BJ (cell line): ENCODE data around the gene ALDH1A2. TPM values are rescaled to one million over a fixed set of nuclear protein-coding genes. Genes with fewer than 3 reads are reported as not detected.

Experiments
- CTCF ChIA-PET: fragments of 350-600 bp; formaldehyde crosslinking; extraction: SDS; loops from one replicate; lab custom pipeline; 2021; ENCODE audit warnings: antibody characterized with exemption, inconsistent platforms; lab: Yijun Ruan, JAX
- POLR2A ChIA-PET: fragments of 300-600 bp; sonication (Branson Sonifier 250); formaldehyde crosslinking; extraction: SDS; loops from one replicate; lab custom pipeline; 2021; ENCODE audit warnings: antibody characterized with exemption; lab: Charles Lee
- DNase-seq: peaks from one replicate; pipeline ENCODE4 v3.0.0-alpha.2; 2011; ENCODE audit warnings: low read depth
- H3K27me3 ChIP-seq: 2 replicates; pipeline ENCODE4 v1.6.0; 2011; ENCODE audit warnings: low read length; ENCODE audit not compliant: control insufficient read depth, insufficient read depth
- H3K36me3 ChIP-seq: 2 replicates; pipeline ENCODE4 v1.5.1; 2011; ENCODE audit warnings: low read length; ENCODE audit not compliant: control insufficient read depth, insufficient read depth
- H3K4me3 ChIP-seq: 2 replicates; pipeline ENCODE4 v1.5.1; 2011; ENCODE audit warnings: low read depth, mild to moderate bottlenecking, control low read depth, low read length
- CTCF ChIP-seq: IDR thresholded peaks from 2 replicates; pipeline ENCODE4 v1.5.1; 2011; ENCODE audit warnings: low read depth, mild to moderate bottlenecking, control low read depth, inconsistent platforms, low read length, moderate library complexity; ENCODE audit not compliant: insufficient read depth
- polyA plus RNA-seq: library from polyadenylated mRNA; depleted of rRNA; stranded (reverse); fragments of >200 nt; gene quantifications from 2 replicates; pipeline ENCODE4 v1.2.3, GENCODE V29; 2011

Gene ALDH1A2
- polyA plus RNA-seq, 1 experiment: 0.50 TPM

- CTCF ChIA-PET: interaction anchor here (1.2 to 2.1 kb wide), 5 partner anchors 8 to 119 kb away, joined by 3 to 8 read pairs (median 4); no protein-coding TSS in a partner anchor
- Histone ChIP-seq H3K27me3 (peaks cover 3% of the 10 kb centered on the region), H3K4me3 (no peak overlapping the region), H3K36me3 (no peaks in the 10 kb centered on the region)
- no peak for TF ChIP-seq CTCF
- DNase-seq: no peak
- POLR2A ChIA-PET: no interaction called here
Observed at GRCh38 chr15:57947781-57948180, 117.7 kb downstream of the ALDH1A2 start.

GRCh38 chr15:57947282-57947681 lies 118.2 kb downstream of the ALDH1A2 start:
- no peak for TF ChIP-seq CTCF
- ChIA-PET CTCF (interaction anchor here (1.3 to 2.1 kb wide), 3 partner anchors 8 to 16 kb away, joined by 3 to 8 read pairs (median 3); no protein-coding TSS in a partner anchor), POLR2A (no interaction called here)

GRCh38 chr15:57946491-57947048 lies 118.9 kb downstream of the ALDH1A2 start:
- TF ChIP-seq CTCF: no peak
- Histone ChIP-seq H3K27me3 (peaks cover 3% of the 10 kb centered on the region), H3K4me3 (no peak overlapping the region), H3K36me3 (no peaks in the 10 kb centered on the region)
- CTCF ChIA-PET: no interaction called here
- POLR2A ChIA-PET: no interaction called here
- DNase-seq: no peak

More at GRCh38 chr15:57947282-57947681, 118.2 kb downstream of the ALDH1A2 start:
- peaks cover 3% of the 10 kb centered on the region for H3K27me3 ChIP-seq
- no peak for DNase-seq
- no peaks in the 10 kb centered on the region for H3K36me3 ChIP-seq
- no peak overlapping the region for H3K4me3 ChIP-seq

GRCh38 chr15:57945616-57946015 lies 119.9 kb downstream of the ALDH1A2 start:
- H3K4me3 ChIP-seq: no peak overlapping the region
- TF ChIP-seq CTCF: no peak
- H3K27me3 ChIP-seq: peaks cover 3% of the 10 kb centered on the region
- ChIA-PET CTCF (no interaction called here), POLR2A (no interaction called here)
- no peaks in the 10 kb centered on the region for H3K36me3 ChIP-seq
- no peak for DNase-seq

- ChIA-PET CTCF (interaction anchor here (1.7 to 1.8 kb wide), 3 partner anchors 22 to 193 kb away, joined by 4 read pairs; no protein-coding TSS in a partner anchor), POLR2A (no interaction called here)
- TF ChIP-seq CTCF: no peak
Observed at GRCh38 chr15:57943754-57944420, 121.6 kb downstream of the ALDH1A2 start.

More at GRCh38 chr15:57943754-57944420, 121.6 kb downstream of the ALDH1A2 start:
- no peak for DNase-seq
- Histone ChIP-seq H3K27me3 (peaks cover 3% of the 10 kb centered on the region), H3K4me3 (no peak overlapping the region), H3K36me3 (no peaks in the 10 kb centered on the region)
